Activated CD8-positive, alpha-beta T cell treated with anti-CD3 and anti-CD28 coated beads for 36 hours (primary cell): Measurements from ENCODE around the gene EXOC4. TPM values are rescaled to one million over a fixed set of nuclear protein-coding genes. Genes with fewer than 3 reads are reported as not detected.

Experiments
- ATAC-seq: fragments of 200-7000 bp; cut with Tn5 transposase; one replicate; pipeline ENCODE4 v1.10.0; 2021; ENCODE audit warnings: mild to moderate bottlenecking, moderate library complexity
- CTCF ChIA-PET: fragments of 350-600 bp; sonication (Branson Sonifier 250); formaldehyde crosslinking; loops from one replicate; lab custom pipeline; 2021; ENCODE audit warnings: antibody characterized with exemption; lab: Charles Lee
- POLR2A ChIA-PET: fragments of 350-600 bp; sonication (Branson Sonifier 250); formaldehyde crosslinking; loops from one replicate; lab custom pipeline; 2021; ENCODE audit warnings: antibody characterized with exemption; lab: Charles Lee
- DNase-seq: peaks from one replicate; pipeline ENCODE4 v3.0.0-alpha.2; 2020
- H3K27ac Mint-ChIP-seq: one replicate; pipeline ENCODE4 v1.8.0; 2021; ENCODE audit warnings: mild to moderate bottlenecking, mixed read lengths
- H3K27me3 Mint-ChIP-seq: one replicate; pipeline ENCODE4 v1.8.0; 2021; ENCODE audit warnings: mixed read lengths
- H3K36me3 Mint-ChIP-seq: one replicate; pipeline ENCODE4 v1.8.0; 2021; ENCODE audit warnings: low read depth, mixed read lengths
- H3K4me1 Mint-ChIP-seq: one replicate; pipeline ENCODE4 v1.8.0; 2021; ENCODE audit warnings: low read depth, mixed read lengths
- H3K4me3 Mint-ChIP-seq: one replicate; pipeline ENCODE4 v1.8.0; 2021; ENCODE audit warnings: mild to moderate bottlenecking, moderate library complexity, mixed read lengths
- H3K9me3 Mint-ChIP-seq: one replicate; pipeline ENCODE4 v1.8.0; 2021; ENCODE audit warnings: mixed read lengths
- intact Hi-C: fragments of 100-400 bp; cut with micrococcal nuclease; formaldehyde crosslinking; loops from one replicate; pipeline ENCODE4 v1.10.0; 2022
- total RNA-seq, 2 experiments: library from RNA; stranded (reverse); gene quantifications; one replicate each; pipeline ENCODE4 v1.2.3, GENCODE V29; 2021
- TF ChIP-seq, protein P1 (sequence below): fragments of 200-600 bp; IDR thresholded peaks from one replicate; pipeline ENCODE4 v1.8.0; 2022; ENCODE audit warnings: antibody characterized with exemption, mild to moderate bottlenecking

The EXOC4 gene
- total RNA-seq, 2 experiments from 2014 or later = 54.1 to 61.7 TPM

DNA sequence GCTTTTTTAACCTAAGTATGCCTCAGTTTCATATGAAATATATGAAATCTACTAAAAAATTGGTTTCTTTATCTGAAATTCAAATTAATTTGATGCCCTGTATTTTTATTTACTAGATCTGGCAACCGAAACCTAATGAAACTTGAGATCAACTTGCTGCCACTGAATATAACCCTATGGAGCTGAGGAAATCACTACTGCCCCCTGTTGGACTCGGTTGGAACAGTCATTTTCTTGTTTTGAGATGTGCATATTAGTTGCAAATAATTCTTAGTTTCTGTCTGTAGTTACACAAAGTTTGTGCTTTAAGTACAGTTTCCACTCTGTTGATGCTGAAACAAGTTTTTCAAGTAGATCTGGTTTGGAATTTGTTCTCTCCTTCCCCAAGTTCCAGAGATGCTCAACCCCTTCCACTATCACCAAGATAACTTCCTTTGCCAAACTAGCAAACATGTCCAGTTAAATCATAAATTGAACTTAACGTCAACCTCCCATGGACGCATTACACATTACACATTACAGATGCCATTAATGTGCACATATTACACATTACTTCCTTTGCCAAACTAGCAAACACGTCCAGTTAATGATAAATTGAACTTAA, 22.2 kb upstream of the EXOC4 start:
- Mint-ChIP-seq H3K27ac (no peak overlapping the region), H3K9me3 (no peaks in the 10 kb centered on the region), H3K4me3 (no peak overlapping the region), H3K4me1 (no peaks in the 10 kb centered on the region), H3K36me3 (no peaks in the 10 kb centered on the region), H3K27me3 (peaks cover 2% of the 10 kb centered on the region)
- POLR2A ChIA-PET = no interaction called here
- CTCF ChIA-PET = no interaction called here
- TF ChIP-seq, protein P1, sequence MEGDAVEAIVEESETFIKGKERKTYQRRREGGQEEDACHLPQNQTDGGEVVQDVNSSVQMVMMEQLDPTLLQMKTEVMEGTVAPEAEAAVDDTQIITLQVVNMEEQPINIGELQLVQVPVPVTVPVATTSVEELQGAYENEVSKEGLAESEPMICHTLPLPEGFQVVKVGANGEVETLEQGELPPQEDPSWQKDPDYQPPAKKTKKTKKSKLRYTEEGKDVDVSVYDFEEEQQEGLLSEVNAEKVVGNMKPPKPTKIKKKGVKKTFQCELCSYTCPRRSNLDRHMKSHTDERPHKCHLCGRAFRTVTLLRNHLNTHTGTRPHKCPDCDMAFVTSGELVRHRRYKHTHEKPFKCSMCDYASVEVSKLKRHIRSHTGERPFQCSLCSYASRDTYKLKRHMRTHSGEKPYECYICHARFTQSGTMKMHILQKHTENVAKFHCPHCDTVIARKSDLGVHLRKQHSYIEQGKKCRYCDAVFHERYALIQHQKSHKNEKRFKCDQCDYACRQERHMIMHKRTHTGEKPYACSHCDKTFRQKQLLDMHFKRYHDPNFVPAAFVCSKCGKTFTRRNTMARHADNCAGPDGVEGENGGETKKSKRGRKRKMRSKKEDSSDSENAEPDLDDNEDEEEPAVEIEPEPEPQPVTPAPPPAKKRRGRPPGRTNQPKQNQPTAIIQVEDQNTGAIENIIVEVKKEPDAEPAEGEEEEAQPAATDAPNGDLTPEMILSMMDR = peak; percentile 83
- DNase-seq = peak; percentile 72
- intact Hi-C loops = no loop called here
- ATAC-seq = no peak

GRCh38 chr7:133233142-133233541, 19.7 kb upstream of the EXOC4 start:
- Mint-ChIP-seq H3K27me3 (peaks cover 2% of the 10 kb centered on the region), H3K9me3 (no peaks in the 10 kb centered on the region), H3K4me1 (no peaks in the 10 kb centered on the region), H3K27ac (no peak overlapping the region), H3K4me3 (no peak overlapping the region), H3K36me3 (no peaks in the 10 kb centered on the region)
- no peak for DNase-seq
- no peak for ATAC-seq
- TF ChIP-seq, protein P1 = no peak
- ChIA-PET POLR2A (no interaction called here), CTCF (no interaction called here)
- intact Hi-C loops = no loop called here

- no peak for DNase-seq
- intact Hi-C loops = no loop called here
- CTCF ChIA-PET = no interaction called here
Observed at GRCh38 chr7:133234961-133235875, 17.7 kb upstream of the EXOC4 start.

DNA sequence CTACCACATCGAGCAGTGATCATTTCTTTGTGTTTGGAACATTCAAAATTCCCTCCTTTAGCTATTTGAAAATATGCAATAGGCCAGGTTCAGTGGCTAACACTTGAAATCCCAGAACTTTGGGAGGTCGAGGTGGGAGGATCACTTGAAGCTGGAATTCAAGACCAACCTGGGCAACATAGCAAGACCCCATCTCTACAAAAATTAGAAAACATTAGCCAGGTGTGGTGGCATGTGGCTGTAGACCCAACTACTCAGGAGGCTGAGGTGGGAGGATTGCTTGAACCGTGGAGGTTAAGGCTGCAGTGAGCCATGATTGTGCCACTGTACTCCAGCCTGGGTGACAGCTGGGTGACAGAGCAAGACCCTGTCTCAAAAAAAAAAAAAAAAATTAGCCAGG, 15.3 kb upstream of the EXOC4 start:
- H3K4me1 Mint-ChIP-seq = no peaks in the 10 kb centered on the region
- H3K9me3 Mint-ChIP-seq = no peaks in the 10 kb centered on the region
- no peaks in the 10 kb centered on the region for H3K36me3 Mint-ChIP-seq
- intact Hi-C loops = no loop called here
- no peak for DNase-seq
- peaks cover 1% of the 10 kb centered on the region for H3K27me3 Mint-ChIP-seq
- TF ChIP-seq, protein P1 = no peak
- ChIA-PET POLR2A (no interaction called here), CTCF (interaction anchor here (1.1 to 1.2 kb wide), 2 partner anchors 8 to 10 kb away, joined by 3 read pairs; no protein-coding TSS in a partner anchor)
- H3K4me3 Mint-ChIP-seq = no peak overlapping the region
- H3K27ac Mint-ChIP-seq = no peak overlapping the region
- ATAC-seq = no peak

More at GRCh38 chr7:133234961-133235875, 17.7 kb upstream of the EXOC4 start:
- ATAC-seq = no peak
- no peaks in the 10 kb centered on the region for H3K36me3 Mint-ChIP-seq
- no peaks in the 10 kb centered on the region for H3K9me3 Mint-ChIP-seq
- TF ChIP-seq, protein P1 = no peak
- no peak overlapping the region for H3K4me3 Mint-ChIP-seq
- no peak overlapping the region for H3K27ac Mint-ChIP-seq
- H3K27me3 Mint-ChIP-seq = peaks cover 2% of the 10 kb centered on the region
- POLR2A ChIA-PET = no interaction called here
- H3K4me1 Mint-ChIP-seq = no peaks in the 10 kb centered on the region

DNA sequence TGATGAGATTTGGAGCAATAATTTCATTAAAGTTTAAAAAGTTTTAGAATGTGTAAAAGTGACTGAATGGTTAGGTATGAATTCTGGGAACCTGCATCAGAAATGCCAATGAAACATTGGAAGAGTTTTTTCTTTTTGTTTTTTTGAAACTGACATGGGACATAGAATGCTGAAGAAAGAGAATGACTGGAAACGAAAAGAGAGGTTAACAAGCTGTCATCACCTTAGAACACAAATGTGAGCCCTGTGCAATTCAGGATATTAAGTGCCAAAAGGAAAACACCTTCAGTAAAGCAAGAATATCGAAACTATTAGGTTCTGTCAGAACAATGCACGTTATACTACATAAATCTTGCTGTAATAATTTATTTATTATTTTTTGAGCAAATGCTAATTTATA, 12.6 kb upstream of the EXOC4 start:
- Mint-ChIP-seq H3K27me3 (peaks cover 7% of the 10 kb centered on the region), H3K27ac (no peak overlapping the region), H3K4me3 (no peak overlapping the region), H3K4me1 (no peaks in the 10 kb centered on the region), H3K9me3 (no peaks in the 10 kb centered on the region), H3K36me3 (no peaks in the 10 kb centered on the region)
- ATAC-seq (no peak), DNase-seq (no peak)
- CTCF ChIA-PET = interaction anchor here (1.0 kb wide), 1 partner anchor 1317 kb away, joined by 3 read pairs; no protein-coding TSS in a partner anchor
- POLR2A ChIA-PET = no interaction called here
- TF ChIP-seq, protein P1 = no peak
- intact Hi-C loops = no loop called here
